GM18909 (cell line): Measurements from ENCODE around the gene FCHO2.
"Not testable (repeated sequence)": the region's sequence is repeated elsewhere in the genome, so short reads cannot be mapped to it uniquely, and the experiment has no call there.

ENCODE experiments used
- ATAC-seq: cut with Tn5 transposase; IDR thresholded peaks from one replicate; pipeline ENCODE4 v1.9.1; 2021; ENCODE audit warnings: mild to moderate bottlenecking; ENCODE audit not compliant: unreplicated experiment, poor library complexity

The FCHO2 gene

GRCh38 chr5:72955768-72956323, at the start of gene FCHO2:
Gene FCHO2, plus strand, starts transcription at chr5:72956041. Its CDS starts 56 bp downstream, at chr5:72956097.
- ATAC-seq = peak; percentile 95

GRCh38 chr5:72906806-72907205, 49.0 kb upstream of the FCHO2 start:
- no peak for ATAC-seq

- no peak for ATAC-seq
Measured at GRCh38 chr5:72908664-72909063, 47.2 kb upstream of the FCHO2 start.

- no peak for ATAC-seq
Measured at GRCh38 chr5:72917371-72917776, 38.5 kb upstream of the FCHO2 start.

GRCh38 chr5:72920690-72921502, 34.9 kb upstream of the FCHO2 start:
- no peak for ATAC-seq

- ATAC-seq = no peak
Measured at GRCh38 chr5:72921886-72922285, 34.0 kb upstream of the FCHO2 start.

- ATAC-seq = no peak
Measured at GRCh38 chr5:72922422-72922821, 33.4 kb upstream of the FCHO2 start.

- no peak for ATAC-seq
Measured at GRCh38 chr5:72925336-72926010, 30.4 kb upstream of the FCHO2 start.

- ATAC-seq = not testable (repeated sequence)
Measured at GRCh38 chr5:72932686-72933085, 23.2 kb upstream of the FCHO2 start.

GRCh38 chr5:72934953-72935725, 20.7 kb upstream of the FCHO2 start:
- ATAC-seq = not testable (repeated sequence)

- ATAC-seq = no peak
Measured at GRCh38 chr5:72936893-72937292, 18.9 kb upstream of the FCHO2 start.

GRCh38 chr5:72937517-72938061, 18.3 kb upstream of the FCHO2 start:
- ATAC-seq = no peak

- no peak for ATAC-seq
Measured at GRCh38 chr5:72938206-72938605, 17.6 kb upstream of the FCHO2 start.

GRCh38 chr5:72940082-72940481, 15.8 kb upstream of the FCHO2 start:
- ATAC-seq = no peak

GRCh38 chr5:72943307-72943706, 12.5 kb upstream of the FCHO2 start:
- ATAC-seq = no peak

GRCh38 chr5:72947498-72947897, 8.3 kb upstream of the FCHO2 start:
- ATAC-seq = no peak

- ATAC-seq = no peak
Measured at GRCh38 chr5:72949481-72949880, 6.4 kb upstream of the FCHO2 start.

- ATAC-seq = no peak
Measured at GRCh38 chr5:72951671-72952468, 4.0 kb upstream of the FCHO2 start.

- ATAC-seq = no peak
Measured at GRCh38 chr5:72954389-72954788, 1.5 kb upstream of the FCHO2 start.
